Testis (tissue), 2 donors: ENCODE data around the gene ADAD2.

Experiments used
- POLR2A ChIP-seq: fragments of 450-650 bp; IDR thresholded peaks from one replicate; pipeline ENCODE4 v1.6.1; 2017; ENCODE audit warnings: antibody characterized with exemption, mild to moderate bottlenecking, moderate library complexity
- TF ChIP-seq, protein P1 (sequence below), 3 experiments: fragments of 450-650 bp in 2 of 3; fragments of 200-600 bp in 1 of 3; sonication (generic) in 1 of 3; IDR thresholded peaks; one replicate each; pipeline ENCODE4 v1.5.1; 2016 to 2019; ENCODE audit warnings: antibody characterized with exemption in 3 of 3, mild to moderate bottlenecking in 2 of 3, moderate library complexity in 1 of 3

DNA sequence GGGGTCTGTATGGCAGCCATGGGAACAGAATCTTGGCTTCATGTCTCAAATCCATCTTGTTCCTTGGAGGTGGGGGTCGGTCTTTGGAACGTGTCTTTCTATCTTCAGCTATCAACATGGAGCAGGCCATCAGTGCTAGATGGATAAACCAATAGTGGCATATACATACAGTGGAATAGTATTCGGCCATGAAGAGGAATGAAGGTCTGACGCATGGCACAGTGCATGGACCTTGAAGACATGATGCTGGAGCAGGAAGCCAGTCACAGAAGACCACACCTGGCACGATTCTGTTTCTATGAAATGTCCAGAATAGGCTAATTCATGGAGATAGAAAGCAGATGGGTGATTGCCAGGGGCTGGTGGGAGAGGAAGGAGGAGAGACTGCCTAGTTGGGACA, 41.1 kb downstream of the ADAD2 start:
- TF ChIP-seq, protein P1, sequence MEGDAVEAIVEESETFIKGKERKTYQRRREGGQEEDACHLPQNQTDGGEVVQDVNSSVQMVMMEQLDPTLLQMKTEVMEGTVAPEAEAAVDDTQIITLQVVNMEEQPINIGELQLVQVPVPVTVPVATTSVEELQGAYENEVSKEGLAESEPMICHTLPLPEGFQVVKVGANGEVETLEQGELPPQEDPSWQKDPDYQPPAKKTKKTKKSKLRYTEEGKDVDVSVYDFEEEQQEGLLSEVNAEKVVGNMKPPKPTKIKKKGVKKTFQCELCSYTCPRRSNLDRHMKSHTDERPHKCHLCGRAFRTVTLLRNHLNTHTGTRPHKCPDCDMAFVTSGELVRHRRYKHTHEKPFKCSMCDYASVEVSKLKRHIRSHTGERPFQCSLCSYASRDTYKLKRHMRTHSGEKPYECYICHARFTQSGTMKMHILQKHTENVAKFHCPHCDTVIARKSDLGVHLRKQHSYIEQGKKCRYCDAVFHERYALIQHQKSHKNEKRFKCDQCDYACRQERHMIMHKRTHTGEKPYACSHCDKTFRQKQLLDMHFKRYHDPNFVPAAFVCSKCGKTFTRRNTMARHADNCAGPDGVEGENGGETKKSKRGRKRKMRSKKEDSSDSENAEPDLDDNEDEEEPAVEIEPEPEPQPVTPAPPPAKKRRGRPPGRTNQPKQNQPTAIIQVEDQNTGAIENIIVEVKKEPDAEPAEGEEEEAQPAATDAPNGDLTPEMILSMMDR (IDR thresholded peaks at IDR 0.05): no peak
- no peak for TF ChIP-seq POLR2A
